Gastrocnemius medialis (tissue), 4 donors: ENCODE measurements around the gene NTRK1. TPM values are rescaled to one million over a fixed set of nuclear protein-coding genes. Genes with fewer than 3 reads are reported as not detected.

ENCODE experiments used
- ATAC-seq, 2 donors: fragments of 150-250 bp; one replicate each; pipeline ENCODE4 v1.9.1; 2016
- DNase-seq, 2 donors: peaks; one replicate each; pipeline ENCODE4 v3.0.0-alpha.2; 2019
- H3K27ac ChIP-seq, 4 donors: fragments of 200-600 bp; sonication (generic); 1 replicate in 1 of 4; 2 replicates in 3 of 4; pipeline ENCODE4 v1.5.1; 2016 to 2018; ENCODE audit warnings: mild to moderate bottlenecking in 2 of 4, moderate library complexity in 1 of 4
- H3K27me3 ChIP-seq, 3 donors: fragments of 200-600 bp; sonication (generic) in 2 of 3; 1 replicate in 1 of 3; 2 replicates in 2 of 3; pipeline versions ENCODE4 v1.5.1 to v1.6.0; 2016 to 2019; ENCODE audit warnings: mild to moderate bottlenecking in 1 of 3, moderate library complexity in 1 of 3
- H3K36me3 ChIP-seq, 2 donors: fragments of 200-600 bp; sonication (generic) in 1 of 2; one replicate each; pipeline ENCODE4 v1.5.1; 2017 to 2018
- H3K4me1 ChIP-seq, 2 donors: fragments of 200-600 bp; sonication (generic) in 1 of 2; one replicate each; pipeline ENCODE4 v1.5.1; 2016 to 2017; ENCODE audit warnings: mild to moderate bottlenecking in 2 of 2
- H3K4me3 ChIP-seq, 4 donors: fragments of 200-600 bp; sonication (generic) in 3 of 4; 1 replicate in 1 of 4; 2 replicates in 3 of 4; pipeline ENCODE4 v1.5.1; 2016 to 2019; ENCODE audit warnings: mild to moderate bottlenecking in 2 of 4
- H3K9me3 ChIP-seq, 3 donors: fragments of 200-600 bp; sonication (generic) in 2 of 3; 1 replicate in 1 of 3; 2 replicates in 2 of 3; pipeline ENCODE4 v1.5.1; 2016 to 2019
- POLR2A ChIP-seq, 2 donors: fragments of 450-650 bp; IDR thresholded peaks; one replicate each; pipeline ENCODE4 v1.6.1; 2017; ENCODE audit warnings: antibody characterized with exemption in 2 of 2, mild to moderate bottlenecking in 2 of 2, moderate library complexity in 2 of 2
- in situ Hi-C, 4 donors: fragments of 200-750 bp; cut with MboI; loops; one replicate each; pipeline versions ENCODE4 v1.15.0 to v1.8.0; 2017; ENCODE audit warnings: low sequenced_read_pairs in 4 of 4
- intact Hi-C: fragments of 100-400 bp; cut with DNase I; formaldehyde crosslinking; loops from one replicate; pipeline ENCODE4 v1.15.1; 2023; ENCODE audit warnings: low total_unique reads
- total RNA-seq, 4 donors: library from RNA; depleted of rRNA; stranded (reverse); fragments of >200 nt; gene quantifications; one replicate each; pipeline versions ENCODE4 v1.1.0 to v1.2.3, GENCODE V29; 2016
- TF ChIP-seq, protein P1 (sequence below), 5 experiments: fragments of 450-650 bp in 3 of 5; fragments of 200-600 bp in 2 of 5; sonication (generic) in 2 of 5; IDR thresholded peaks in 4 of 5; conservative IDR thresholded peaks in 1 of 5; 1 replicate in 4 of 5; 2 replicates in 1 of 5; pipeline ENCODE4 v1.5.1; 2016 to 2019; ENCODE audit warnings: antibody characterized with exemption in 5 of 5, mild to moderate bottlenecking in 3 of 5, moderate library complexity in 3 of 5

Gene NTRK1
- total RNA-seq, 4 donors from 2014 or later: 0.13 to 0.22 TPM; not detected in 2

DNA sequence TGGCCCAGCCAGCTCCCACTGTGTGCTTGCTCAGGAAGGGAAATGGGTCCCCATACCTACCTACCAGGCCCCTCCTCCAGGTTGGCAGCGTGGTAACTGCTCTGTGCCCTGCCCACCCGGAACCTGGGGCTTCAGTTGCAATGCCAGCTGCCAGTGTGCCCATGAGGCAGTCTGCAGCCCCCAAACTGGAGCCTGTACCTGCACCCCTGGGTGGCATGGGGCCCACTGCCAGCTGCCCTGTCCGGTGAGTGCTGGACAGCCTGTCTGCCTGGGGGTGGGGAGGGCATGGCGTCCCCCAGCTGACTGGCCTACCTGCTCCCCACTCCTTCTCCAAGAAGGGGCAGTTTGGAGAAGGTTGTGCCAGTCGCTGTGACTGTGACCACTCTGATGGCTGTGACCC lies 49.0 kb downstream of the NTRK1 start:
- H3K4me3 ChIP-seq: no peak overlapping the region
- no peak overlapping the region for H3K27ac ChIP-seq
- intact Hi-C loops: loop anchor here (10.0 kb wide), 1 partner anchor 165 kb away; no protein-coding TSS in a partner anchor
- no peak for ATAC-seq
- no peaks in the 10 kb centered on the region for H3K4me1 ChIP-seq
- no peak for DNase-seq
- peaks cover 0 to 3% of the 10 kb centered on the region in 2 donors for H3K36me3 ChIP-seq
- TF ChIP-seq, protein P1, sequence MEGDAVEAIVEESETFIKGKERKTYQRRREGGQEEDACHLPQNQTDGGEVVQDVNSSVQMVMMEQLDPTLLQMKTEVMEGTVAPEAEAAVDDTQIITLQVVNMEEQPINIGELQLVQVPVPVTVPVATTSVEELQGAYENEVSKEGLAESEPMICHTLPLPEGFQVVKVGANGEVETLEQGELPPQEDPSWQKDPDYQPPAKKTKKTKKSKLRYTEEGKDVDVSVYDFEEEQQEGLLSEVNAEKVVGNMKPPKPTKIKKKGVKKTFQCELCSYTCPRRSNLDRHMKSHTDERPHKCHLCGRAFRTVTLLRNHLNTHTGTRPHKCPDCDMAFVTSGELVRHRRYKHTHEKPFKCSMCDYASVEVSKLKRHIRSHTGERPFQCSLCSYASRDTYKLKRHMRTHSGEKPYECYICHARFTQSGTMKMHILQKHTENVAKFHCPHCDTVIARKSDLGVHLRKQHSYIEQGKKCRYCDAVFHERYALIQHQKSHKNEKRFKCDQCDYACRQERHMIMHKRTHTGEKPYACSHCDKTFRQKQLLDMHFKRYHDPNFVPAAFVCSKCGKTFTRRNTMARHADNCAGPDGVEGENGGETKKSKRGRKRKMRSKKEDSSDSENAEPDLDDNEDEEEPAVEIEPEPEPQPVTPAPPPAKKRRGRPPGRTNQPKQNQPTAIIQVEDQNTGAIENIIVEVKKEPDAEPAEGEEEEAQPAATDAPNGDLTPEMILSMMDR (IDR thresholded peaks at IDR 0.05 in 4 of 5, conservative IDR thresholded peaks at IDR 0.05 in 1 of 5): no peak
- no peak for TF ChIP-seq POLR2A (IDR thresholded peaks at IDR 0.05)
- H3K27me3 ChIP-seq: peaks cover 0 to 11% (median 7%) of the 10 kb centered on the region in 3 donors
- H3K9me3 ChIP-seq: no peaks in the 10 kb centered on the region
- in situ Hi-C loops: no loop called here

GRCh38 chr1:156910309-156910782 lies 49.7 kb downstream of the NTRK1 start:
- DNase-seq: no peak
- Histone ChIP-seq H3K27ac (no peak overlapping the region), H3K4me1 (no peaks in the 10 kb centered on the region), H3K36me3 (peaks cover 0 to 3% of the 10 kb centered on the region in 2 donors), H3K9me3 (no peaks in the 10 kb centered on the region), H3K27me3 (peaks cover 0 to 11% (median 7%) of the 10 kb centered on the region in 3 donors), H3K4me3 (no peak overlapping the region)
- in situ Hi-C loops: no loop called here
- TF ChIP-seq POLR2A (IDR thresholded peaks at IDR 0.05): no peak
- TF ChIP-seq, protein P1 (IDR thresholded peaks at IDR 0.05 in 4 of 5, conservative IDR thresholded peaks at IDR 0.05 in 1 of 5): peak; percentile 49 to 88 (median 71)
- intact Hi-C loops: loop anchor here (10.0 kb wide), 1 partner anchor 164 kb away; no protein-coding TSS in a partner anchor
- peak in 1 of 2 donors; percentile 63 for ATAC-seq

DNA sequence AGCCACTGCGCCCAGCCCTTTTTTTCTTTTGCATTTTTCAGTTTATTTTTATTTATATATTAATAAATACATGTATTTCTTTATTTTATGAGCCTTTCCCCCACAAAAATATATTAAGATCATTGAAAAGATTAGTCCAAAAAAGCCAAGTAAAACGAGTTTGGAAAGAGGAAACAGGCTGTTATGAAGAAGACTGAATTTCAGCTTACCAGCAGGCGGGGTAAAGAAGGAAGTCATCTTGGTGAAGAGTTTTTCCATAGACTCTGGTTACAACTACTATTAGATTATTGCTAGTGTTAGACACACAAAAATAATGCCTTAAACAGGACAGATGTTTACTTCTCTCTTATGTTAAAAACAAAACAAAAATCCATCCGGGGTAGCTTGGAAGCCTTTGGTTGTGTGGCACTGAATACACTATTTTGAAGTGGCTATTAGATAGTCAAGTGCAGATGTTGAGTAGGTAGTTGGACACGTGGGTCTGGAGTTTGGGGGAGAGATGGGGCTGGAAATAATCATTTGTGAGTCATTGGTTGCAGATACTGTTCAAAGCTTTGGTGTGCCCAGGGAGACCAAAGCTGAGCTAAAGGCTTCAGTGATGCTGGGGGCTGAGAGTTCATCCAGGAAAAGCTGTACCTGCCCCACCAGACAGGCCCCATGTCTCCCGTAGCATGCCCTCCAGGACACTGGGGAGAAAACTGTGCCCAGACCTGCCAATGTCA lies 51.1 kb downstream of the NTRK1 start:
- intact Hi-C loops: loop anchor here (10.0 kb wide), 1 partner anchor 163 kb away; no protein-coding TSS in a partner anchor
- Histone ChIP-seq H3K36me3 (no peaks in the 10 kb centered on the region), H3K27ac (no peak overlapping the region), H3K27me3 (peaks cover 0 to 11% (median 7%) of the 10 kb centered on the region in 3 donors), H3K9me3 (no peaks in the 10 kb centered on the region), H3K4me3 (no peak overlapping the region), H3K4me1 (no peaks in the 10 kb centered on the region)
- DNase-seq (no peak), ATAC-seq (no peak)
- TF ChIP-seq, protein P1 (IDR thresholded peaks at IDR 0.05 in 4 of 5, conservative IDR thresholded peaks at IDR 0.05 in 1 of 5): no peak
- no peak for TF ChIP-seq POLR2A (IDR thresholded peaks at IDR 0.05)
- in situ Hi-C loops: no loop called here

GRCh38 chr1:156912310-156912709 lies 51.6 kb downstream of the NTRK1 start:
- H3K36me3 ChIP-seq: no peaks in the 10 kb centered on the region

More at GRCh38 chr1:156912310-156912709, 51.6 kb downstream of the NTRK1 start:
- intact Hi-C loops: loop anchor here (10.0 kb wide), 1 partner anchor 162 kb away; no protein-coding TSS in a partner anchor
- no peaks in the 10 kb centered on the region for H3K4me1 ChIP-seq
- ATAC-seq (no peak), DNase-seq (no peak)
- in situ Hi-C loops: no loop called here
- TF ChIP-seq, protein P1 (IDR thresholded peaks at IDR 0.05 in 4 of 5, conservative IDR thresholded peaks at IDR 0.05 in 1 of 5): no peak
- TF ChIP-seq POLR2A (IDR thresholded peaks at IDR 0.05): no peak
- H3K27me3 ChIP-seq: peaks cover 0 to 11% (median 7%) of the 10 kb centered on the region in 3 donors
- no peak overlapping the region for H3K27ac ChIP-seq
- no peak overlapping the region for H3K4me3 ChIP-seq
- no peaks in the 10 kb centered on the region for H3K9me3 ChIP-seq
